PC-9 (cell line): ENCODE results near the gene IFI44.

Experiments
- CTCF ChIP-seq: fragments of 200-600 bp; sonication (generic); conservative IDR thresholded peaks from 2 replicates; pipeline ENCODE4 v1.6.1; 2017; ENCODE audit warnings: mixed run types, antibody characterized with exemption, mild to moderate bottlenecking, moderate library complexity
- EZH2 ChIP-seq: fragments of 200-600 bp; sonication (generic); IDR thresholded peaks from 2 replicates; pipeline ENCODE4 v1.8.0; 2017; ENCODE audit warnings: antibody characterized with exemption, low read depth

GRCh38 chr1:78604643-78605042, 45.0 kb upstream of the IFI44 start:
- TF ChIP-seq CTCF: no peak
- TF ChIP-seq EZH2: no peak
